AG04450 (cell line): ENCODE results near the gene SLC2A9. TPM values are rescaled to one million over a fixed set of nuclear protein-coding genes. Genes with fewer than 3 reads are reported as not detected.

ENCODE experiments used
- CTCF ChIA-PET: fragments of 300-600, 350-600 bp; formaldehyde crosslinking; extraction: SDS; loops from one replicate; lab custom pipeline; 2022; ENCODE audit warnings: antibody characterized with exemption, inconsistent platforms; lab: Charles Lee
- POLR2A ChIA-PET: fragments of 350-600 bp; formaldehyde crosslinking; extraction: SDS; loops from one replicate; lab custom pipeline; 2021; ENCODE audit warnings: antibody characterized with exemption, inconsistent platforms; lab: Yijun Ruan, JAX
- DNase-seq: peaks from one replicate; pipeline ENCODE4 v3.0.0-alpha.2; 2011; ENCODE audit warnings: low read depth, low spot score
- H3K27ac ChIP-seq: one replicate; pipeline ENCODE4 v1.5.1; 2012; ENCODE audit warnings: low read depth, low read length, control low read depth
- H3K27me3 ChIP-seq: one replicate; pipeline ENCODE4 v1.6.0; 2012; ENCODE audit warnings: low read length; ENCODE audit not compliant: control insufficient read depth, insufficient read depth
- H3K4me3 ChIP-seq: 2 replicates; pipeline ENCODE4 v1.5.1; 2011; ENCODE audit warnings: mild to moderate bottlenecking, low read depth, low read length, control low read depth
- H3K9me3 ChIP-seq: 2 replicates; pipeline ENCODE4 v1.5.1; 2012; ENCODE audit warnings: low read length; ENCODE audit not compliant: control insufficient read depth, insufficient read depth
- polyA plus RNA-seq: library from polyadenylated mRNA; depleted of rRNA; stranded (reverse); fragments of >200 nt; gene quantifications from 2 replicates; pipeline ENCODE4 v1.2.3, GENCODE V29; 2011
- TF ChIP-seq, protein P1 (sequence below): IDR thresholded peaks from 2 replicates; pipeline ENCODE4 v1.5.1; 2011; ENCODE audit warnings: low read depth, low read length, control low read depth, inconsistent platforms

Gene SLC2A9
- polyA plus RNA-seq, 1 experiment = 2.4 TPM

DNA sequence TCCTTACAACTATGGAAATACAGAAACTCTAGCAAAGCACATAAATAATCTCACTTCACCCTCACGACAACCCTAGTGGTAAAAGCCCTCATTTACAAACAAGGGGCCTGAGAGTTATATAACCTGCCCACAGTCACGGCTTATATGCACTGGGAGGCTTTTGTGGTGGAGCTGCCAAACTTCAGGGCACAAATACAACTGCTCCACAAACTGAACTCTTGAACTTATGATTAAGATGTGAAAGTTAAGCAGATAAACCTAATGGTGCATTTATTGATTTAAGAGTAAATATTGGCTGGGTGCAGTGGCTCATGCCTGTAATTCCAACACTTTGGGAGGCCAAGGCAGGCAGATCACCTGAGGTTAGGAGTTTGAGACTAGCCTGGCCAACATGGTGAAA is 19.0 kb downstream of the SLC2A9 start:
- no peak overlapping the region for H3K27ac ChIP-seq
- CTCF ChIA-PET = no interaction called here
- no peak overlapping the region for H3K4me3 ChIP-seq
- POLR2A ChIA-PET = no interaction called here
- DNase-seq = no peak
- H3K9me3 ChIP-seq = peaks cover 3% of the 10 kb centered on the region; the same call in 1 of the 2 replicates
- no peaks in the 10 kb centered on the region for H3K27me3 ChIP-seq
- TF ChIP-seq, protein P1, sequence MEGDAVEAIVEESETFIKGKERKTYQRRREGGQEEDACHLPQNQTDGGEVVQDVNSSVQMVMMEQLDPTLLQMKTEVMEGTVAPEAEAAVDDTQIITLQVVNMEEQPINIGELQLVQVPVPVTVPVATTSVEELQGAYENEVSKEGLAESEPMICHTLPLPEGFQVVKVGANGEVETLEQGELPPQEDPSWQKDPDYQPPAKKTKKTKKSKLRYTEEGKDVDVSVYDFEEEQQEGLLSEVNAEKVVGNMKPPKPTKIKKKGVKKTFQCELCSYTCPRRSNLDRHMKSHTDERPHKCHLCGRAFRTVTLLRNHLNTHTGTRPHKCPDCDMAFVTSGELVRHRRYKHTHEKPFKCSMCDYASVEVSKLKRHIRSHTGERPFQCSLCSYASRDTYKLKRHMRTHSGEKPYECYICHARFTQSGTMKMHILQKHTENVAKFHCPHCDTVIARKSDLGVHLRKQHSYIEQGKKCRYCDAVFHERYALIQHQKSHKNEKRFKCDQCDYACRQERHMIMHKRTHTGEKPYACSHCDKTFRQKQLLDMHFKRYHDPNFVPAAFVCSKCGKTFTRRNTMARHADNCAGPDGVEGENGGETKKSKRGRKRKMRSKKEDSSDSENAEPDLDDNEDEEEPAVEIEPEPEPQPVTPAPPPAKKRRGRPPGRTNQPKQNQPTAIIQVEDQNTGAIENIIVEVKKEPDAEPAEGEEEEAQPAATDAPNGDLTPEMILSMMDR = no peak

- TF ChIP-seq, protein P1 = no peak
- POLR2A ChIA-PET = no interaction called here
- Histone ChIP-seq H3K27me3 (no peaks in the 10 kb centered on the region), H3K27ac (no peak overlapping the region), H3K9me3 (peaks cover 3% of the 10 kb centered on the region; the same call in 1 of the 2 replicates), H3K4me3 (no peak overlapping the region)
- no peak for DNase-seq
- CTCF ChIA-PET = no interaction called here
Measured at GRCh38 chr4:10001757-10002156, 19.5 kb downstream of the SLC2A9 start.

GRCh38 chr4:9999956-10000561 is 21.2 kb downstream of the SLC2A9 start:
- DNase-seq = no peak
- H3K27me3 ChIP-seq = no peaks in the 10 kb centered on the region
- no peak overlapping the region for H3K27ac ChIP-seq
- no peak overlapping the region for H3K4me3 ChIP-seq
- ChIA-PET CTCF (no interaction called here), POLR2A (no interaction called here)
- H3K9me3 ChIP-seq = peaks cover 3% of the 10 kb centered on the region; the same call in 1 of the 2 replicates
- TF ChIP-seq, protein P1 = no peak

GRCh38 chr4:9997886-9998285 is 23.4 kb downstream of the SLC2A9 start:
- TF ChIP-seq, protein P1 = no peak
- POLR2A ChIA-PET = no interaction called here
- no peaks in the 10 kb centered on the region for H3K27me3 ChIP-seq
- H3K27ac ChIP-seq = no peak overlapping the region
- DNase-seq = no peak
- CTCF ChIA-PET = no interaction called here
- no peak overlapping the region for H3K4me3 ChIP-seq
- H3K9me3 ChIP-seq = peaks cover 3% of the 10 kb centered on the region; the same call in 1 of the 2 replicates

GRCh38 chr4:9996319-9997110 is 24.8 kb downstream of the SLC2A9 start:
- ChIA-PET CTCF (no interaction called here), POLR2A (no interaction called here)
- H3K4me3 ChIP-seq = no peak overlapping the region
- TF ChIP-seq, protein P1 = no peak
- no peak overlapping the region for H3K27ac ChIP-seq
- no peaks in the 10 kb centered on the region for H3K9me3 ChIP-seq
- H3K27me3 ChIP-seq = no peaks in the 10 kb centered on the region
- DNase-seq = no peak
